PFSK-1 (cell line): ENCODE results near the gene LCE1C.

Experiments
- POLR2AphosphoS5 ChIP-seq: IDR thresholded peaks from 2 replicates; pipeline ENCODE4 v1.6.1; 2012; ENCODE audit warnings: low read depth, mild to moderate bottlenecking, control low read depth, low read length, moderate library complexity
- SIN3A ChIP-seq: IDR thresholded peaks from 2 replicates; pipeline ENCODE4 v1.6.1; 2012; ENCODE audit warnings: mild to moderate bottlenecking, low read length, moderate library complexity, borderline replicate concordance; ENCODE audit not compliant: insufficient read depth
- TAF1 ChIP-seq: IDR thresholded peaks from 2 replicates; pipeline ENCODE4 v1.6.1; 2012; ENCODE audit warnings: low read length, control low read depth, borderline replicate concordance; ENCODE audit not compliant: insufficient read depth

DNA sequence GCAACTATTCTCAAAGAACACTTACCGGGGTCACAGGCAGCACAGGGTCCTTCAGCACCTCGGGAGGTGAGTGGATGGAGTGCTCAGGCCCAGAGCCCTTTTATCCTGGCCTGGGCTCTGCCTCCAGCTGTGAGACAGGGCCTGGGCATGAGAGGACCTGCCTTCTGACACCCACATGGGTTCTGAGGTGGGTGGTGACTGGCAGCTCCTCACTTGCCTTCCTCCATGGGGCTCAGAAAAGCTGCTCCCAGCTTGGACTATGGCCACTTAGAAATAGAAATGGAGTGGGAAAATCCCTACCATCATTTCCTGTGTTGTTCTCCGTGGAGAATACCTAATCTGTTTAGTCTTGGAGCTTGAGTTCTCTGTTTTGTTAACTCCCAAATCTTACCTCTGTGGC lies at the start of gene LCE1C:
- no peak for TF ChIP-seq POLR2AphosphoS5
- no peak for TF ChIP-seq SIN3A
- TF ChIP-seq TAF1, result no peak
